C4-2B (cell line): ENCODE data around the gene ADGRE3.

Experiments used
- H3K27ac ChIP-seq: fragments of 450-650 bp; 2 replicates; pipeline ENCODE4 v1.5.1; 2017
- ZFX ChIP-seq: fragments of 450-650 bp; IDR thresholded peaks from 2 replicates; pipeline ENCODE4 v1.6.1; 2017
- TF ChIP-seq, protein P1 (sequence below): fragments of 450-650 bp; conservative IDR thresholded peaks from 2 replicates; pipeline ENCODE4 v1.5.1; 2017; ENCODE audit warnings: mild to moderate bottlenecking

Gene ADGRE3

DNA sequence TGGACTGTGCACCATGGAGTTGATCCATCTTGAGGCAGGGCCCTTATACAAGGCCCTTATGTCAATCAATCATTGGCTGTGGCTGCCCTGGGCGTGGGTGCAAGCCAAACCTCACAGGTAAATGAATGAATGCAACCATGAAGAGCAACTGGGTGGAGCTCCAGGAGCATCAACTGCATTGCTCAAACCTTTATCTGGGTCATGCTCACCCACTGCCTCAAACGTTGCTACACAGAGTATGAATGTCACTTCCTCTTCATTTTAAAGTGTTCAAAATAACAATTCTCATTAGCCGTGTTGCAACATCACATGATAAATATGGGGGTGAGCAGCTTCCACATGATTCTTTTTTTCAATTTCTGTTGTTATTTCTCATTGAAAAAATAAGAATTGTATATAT lies 8.8 kb upstream of the ADGRE3 start:
- TF ChIP-seq, protein P1, sequence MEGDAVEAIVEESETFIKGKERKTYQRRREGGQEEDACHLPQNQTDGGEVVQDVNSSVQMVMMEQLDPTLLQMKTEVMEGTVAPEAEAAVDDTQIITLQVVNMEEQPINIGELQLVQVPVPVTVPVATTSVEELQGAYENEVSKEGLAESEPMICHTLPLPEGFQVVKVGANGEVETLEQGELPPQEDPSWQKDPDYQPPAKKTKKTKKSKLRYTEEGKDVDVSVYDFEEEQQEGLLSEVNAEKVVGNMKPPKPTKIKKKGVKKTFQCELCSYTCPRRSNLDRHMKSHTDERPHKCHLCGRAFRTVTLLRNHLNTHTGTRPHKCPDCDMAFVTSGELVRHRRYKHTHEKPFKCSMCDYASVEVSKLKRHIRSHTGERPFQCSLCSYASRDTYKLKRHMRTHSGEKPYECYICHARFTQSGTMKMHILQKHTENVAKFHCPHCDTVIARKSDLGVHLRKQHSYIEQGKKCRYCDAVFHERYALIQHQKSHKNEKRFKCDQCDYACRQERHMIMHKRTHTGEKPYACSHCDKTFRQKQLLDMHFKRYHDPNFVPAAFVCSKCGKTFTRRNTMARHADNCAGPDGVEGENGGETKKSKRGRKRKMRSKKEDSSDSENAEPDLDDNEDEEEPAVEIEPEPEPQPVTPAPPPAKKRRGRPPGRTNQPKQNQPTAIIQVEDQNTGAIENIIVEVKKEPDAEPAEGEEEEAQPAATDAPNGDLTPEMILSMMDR, result no peak
- no peak for TF ChIP-seq ZFX
- no peak overlapping the region for H3K27ac ChIP-seq

DNA sequence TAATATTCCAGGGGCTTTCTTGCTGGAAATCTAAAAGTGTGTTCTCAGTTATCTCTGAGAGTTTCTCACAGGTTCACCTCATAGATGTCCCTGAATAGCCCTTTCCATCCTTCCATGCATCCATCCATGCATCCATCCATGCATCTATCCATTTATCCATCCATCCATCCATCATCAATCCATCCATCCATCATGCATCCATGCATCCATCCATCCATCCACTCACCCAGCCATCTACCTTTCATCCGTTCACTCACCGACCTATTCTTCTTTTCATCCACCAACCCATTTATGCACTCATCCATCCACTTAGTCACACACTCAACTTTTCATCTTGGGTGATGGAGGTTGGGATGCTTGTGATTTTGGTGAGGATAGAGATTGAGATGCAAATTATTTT lies 7.4 kb upstream of the ADGRE3 start:
- no peak overlapping the region for H3K27ac ChIP-seq
- TF ChIP-seq, protein P1, result no peak
- TF ChIP-seq ZFX, result no peak

DNA sequence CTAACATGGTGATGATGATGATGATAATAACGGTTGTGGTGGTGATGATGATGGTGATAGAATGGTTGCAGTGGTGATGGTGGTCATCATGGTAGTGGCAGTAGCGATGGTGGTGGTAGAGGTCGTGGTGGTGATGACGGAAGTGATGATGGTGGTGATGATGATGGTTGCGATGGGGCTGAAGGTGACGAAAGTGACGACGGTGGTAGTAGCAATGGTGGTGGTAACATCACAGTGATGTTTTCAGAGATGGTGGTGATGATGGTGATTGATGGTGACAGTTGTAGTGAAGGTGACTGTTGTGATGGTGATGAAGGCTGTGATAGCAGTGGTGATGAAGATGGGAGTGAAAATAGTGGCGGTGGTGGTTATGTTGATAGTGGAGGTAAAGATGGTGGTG lies 3.6 kb upstream of the ADGRE3 start:
- no peak overlapping the region for H3K27ac ChIP-seq
- TF ChIP-seq, protein P1, result no peak
- no peak for TF ChIP-seq ZFX

DNA sequence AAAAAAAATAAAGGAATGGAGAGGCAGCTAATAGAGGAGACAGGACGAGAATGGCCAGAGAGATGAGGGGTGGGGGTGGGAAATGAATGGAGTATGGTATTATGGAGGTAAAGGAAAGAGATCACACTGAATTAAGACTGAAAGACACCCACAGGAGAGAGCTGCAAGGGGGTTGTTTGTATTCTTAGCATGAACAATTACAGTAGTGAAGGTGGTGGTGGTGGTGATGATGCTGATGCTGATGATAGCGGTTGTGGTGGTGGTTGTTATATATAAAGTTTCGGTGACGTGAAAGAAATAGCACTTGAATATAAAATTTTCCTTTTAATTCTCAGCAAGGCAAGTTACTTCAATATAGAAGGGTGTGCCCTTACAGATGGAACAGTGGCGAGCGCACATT lies 2.8 kb upstream of the ADGRE3 start:
- TF ChIP-seq, protein P1, result no peak
- no peak for TF ChIP-seq ZFX
- H3K27ac ChIP-seq, result no peak overlapping the region

DNA sequence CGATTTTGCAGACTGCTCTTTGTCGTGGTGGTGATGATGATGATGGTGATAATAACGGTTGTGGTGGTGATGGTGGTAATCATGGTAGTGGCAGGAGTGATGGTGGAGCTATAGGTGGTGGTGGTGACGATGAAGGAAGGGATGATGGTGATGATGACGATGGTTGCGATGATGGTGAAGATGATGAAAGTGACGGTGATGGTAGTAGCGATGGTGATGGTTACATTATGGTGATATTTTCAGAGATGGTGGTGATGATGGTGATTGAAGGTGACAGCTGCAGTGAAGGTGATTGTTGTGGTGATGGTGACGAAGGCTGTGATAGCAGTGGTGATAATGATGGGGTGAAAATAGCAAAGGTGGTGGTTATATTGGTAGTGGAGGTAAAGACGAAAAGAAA lies 2.1 kb upstream of the ADGRE3 start:
- TF ChIP-seq, protein P1, result no peak
- no peak for TF ChIP-seq ZFX
- no peak overlapping the region for H3K27ac ChIP-seq

DNA sequence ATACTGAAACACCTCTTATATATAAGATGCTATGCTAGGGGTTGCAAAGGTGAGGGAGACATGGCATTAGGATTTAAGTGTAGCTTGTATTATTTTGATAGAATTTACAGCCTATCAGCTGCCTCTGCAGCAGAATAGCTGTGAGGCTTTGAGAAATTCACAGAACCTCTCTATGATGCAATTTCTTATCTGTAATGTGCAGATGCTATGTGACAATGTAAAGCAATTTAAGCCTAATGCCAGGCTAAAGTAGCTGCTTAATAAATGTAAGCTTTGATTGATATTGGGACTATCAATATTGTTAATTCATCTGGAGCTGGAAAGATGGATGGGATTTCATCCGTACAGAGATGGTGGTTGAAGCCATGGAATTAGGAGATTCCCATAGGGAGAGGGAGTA lies 1.6 kb downstream of the ADGRE3 start:
- H3K27ac ChIP-seq, result no peak overlapping the region
- TF ChIP-seq ZFX, result no peak
- TF ChIP-seq, protein P1, result no peak

DNA sequence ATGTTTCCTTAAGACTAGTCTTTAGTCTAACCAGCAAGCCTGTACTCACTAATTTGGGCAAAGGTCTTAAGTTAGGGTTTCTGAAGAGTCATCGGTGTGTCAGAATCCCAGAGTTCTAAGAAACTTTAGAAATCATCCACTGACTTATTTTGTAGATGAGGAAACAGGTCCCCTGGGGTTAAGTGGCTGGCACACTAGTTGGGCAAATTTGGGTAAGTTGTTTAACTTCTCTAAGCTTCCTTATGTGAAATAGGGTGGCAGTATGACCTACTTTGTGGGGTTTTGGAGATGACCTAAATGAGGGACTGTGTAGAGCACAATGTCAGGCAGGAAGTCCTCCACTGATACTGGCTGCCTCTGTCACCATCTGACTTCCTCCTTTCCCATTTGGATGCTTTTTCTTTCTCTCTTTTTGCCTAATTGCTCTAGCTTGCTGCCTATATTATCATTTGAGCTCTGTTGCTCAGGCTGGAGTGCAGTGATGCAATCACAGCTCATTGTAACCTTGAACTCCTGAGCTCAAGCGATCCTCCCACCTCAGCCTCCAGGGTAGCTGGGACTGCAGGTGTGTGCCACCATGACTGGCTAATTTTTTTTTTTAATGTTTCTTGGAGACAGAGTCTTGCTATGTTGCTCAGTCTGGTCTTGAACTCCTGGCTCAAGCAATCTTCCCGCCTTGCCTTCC lies 2.3 kb downstream of the ADGRE3 start:
- TF ChIP-seq, protein P1, result no peak
- no peak for TF ChIP-seq ZFX
- no peak overlapping the region for H3K27ac ChIP-seq
